GM12878 (cell line): Measurements from ENCODE around the gene ARHGEF7. TPM values are rescaled to one million over a fixed set of nuclear protein-coding genes. Genes with fewer than 3 reads are reported as not detected.

Experiments used
- ATAC-seq: fragments of 200-7000 bp; cut with Tn5 transposase; 3 replicates; pipeline ENCODE4 v1.9.1; 2020; ENCODE audit warnings: mild to moderate bottlenecking, moderate library complexity
- BruUV-seq: library from RNA; stranded (reverse); fragments of 400-500 nt; replicated peaks from 2 replicates; lab custom pipeline; 2021; lab: Mats Ljungman, UMichigan
- CTCF ChIA-PET: fragments of 300-600 bp; sonication (Branson Sonifier 250); formaldehyde crosslinking; extraction: SDS; loops from one replicate; lab custom pipeline; 2021; ENCODE audit warnings: inconsistent platforms; lab: Yijun Ruan, JAX
- POLR2A ChIA-PET: fragments of 350-600 bp; formaldehyde crosslinking; extraction: SDS; loops from one replicate; lab custom pipeline; 2021; ENCODE audit warnings: inconsistent platforms; lab: Charles Lee
- RAD21 ChIA-PET: fragments of 300-600 bp; sonication (Branson Sonifier 250); formaldehyde crosslinking; loops from one replicate; lab custom pipeline; 2023; ENCODE audit warnings: antibody characterized with exemption; ENCODE audit not compliant: unreplicated experiment; lab: Charles Lee
- SMC1A ChIA-PET: fragments of 300-600 bp; sonication (Branson Sonifier 250); formaldehyde crosslinking; loops from one replicate; lab custom pipeline; 2023; ENCODE audit not compliant: unreplicated experiment, uncharacterized antibody; lab: Charles Lee
- DNase-seq: peaks from one replicate; pipeline ENCODE4 v3.0.0-alpha.2; 2011; ENCODE audit warnings: low read depth, low spot score
- FAIRE-seq: peaks from 3 replicates; lab custom pipeline; 2011; peaks lifted over from hg19 to GRCh38; lab: Jason Lieb, UNC
- H2AFZ ChIP-seq: 2 replicates; pipeline ENCODE4 v1.6.0; 2011; ENCODE audit warnings: low read depth, low read length, control low read depth; ENCODE audit not compliant: control insufficient read depth
- H3K27ac ChIP-seq: 2 replicates; pipeline ENCODE4 v1.5.1; 2011; ENCODE audit warnings: control low read depth; ENCODE audit not compliant: control insufficient read depth, insufficient read depth
- H3K27me3 ChIP-seq, 2 experiments: replicated peaks in 1 of 2; 2 replicates each; pipeline versions ENCODE4 v1.6.0 to v1.6.1; 2011; ENCODE audit warnings: low read length in 1 of 2; ENCODE audit not compliant: control insufficient read depth in 2 of 2, insufficient read depth in 2 of 2
- H3K36me3 ChIP-seq, 2 experiments: 2 replicates each; pipeline ENCODE4 v1.5.1; 2011; ENCODE audit warnings: low read length in 1 of 2; ENCODE audit not compliant: control insufficient read depth in 2 of 2, insufficient read depth in 2 of 2
- H3K4me1 ChIP-seq: 2 replicates; pipeline ENCODE4 v1.6.1; 2011; ENCODE audit warnings: mild to moderate bottlenecking, low read length, moderate library complexity, mixed read lengths; ENCODE audit not compliant: control insufficient read depth, insufficient read depth
- H3K4me2 ChIP-seq: 2 replicates; pipeline ENCODE4 v1.6.0; 2011; ENCODE audit warnings: control low read depth; ENCODE audit not compliant: control insufficient read depth, insufficient read depth
- H3K4me3 ChIP-seq: fragments of 200-600 bp; sonication (generic); 2 replicates; pipeline ENCODE4 v1.5.1; 2016
- H3K79me2 ChIP-seq: 2 replicates; pipeline ENCODE4 v1.6.0; 2011; ENCODE audit warnings: low read length; ENCODE audit not compliant: control insufficient read depth, insufficient read depth
- H3K9ac ChIP-seq: 2 replicates; pipeline ENCODE4 v1.8.0; 2011; ENCODE audit warnings: low read length, control low read depth, mixed read lengths; ENCODE audit not compliant: control insufficient read depth, insufficient read depth
- H3K9me3 ChIP-seq: replicated peaks from 3 replicates; pipeline ENCODE4 v1.5.1; 2011; ENCODE audit warnings: mild to moderate bottlenecking, low read length; ENCODE audit not compliant: control insufficient read depth, insufficient read depth
- H4K20me1 ChIP-seq: 2 replicates; pipeline ENCODE4 v1.6.0; 2011; ENCODE audit not compliant: control insufficient read depth, insufficient read depth
- CBX5 ChIP-seq: sonication (generic); IDR thresholded peaks from 2 replicates; pipeline ENCODE4 v1.6.1; 2016; ENCODE audit warnings: low read depth, moderate library complexity, mild to moderate bottlenecking, inconsistent platforms
- CREB1 ChIP-seq: IDR thresholded peaks from 2 replicates; pipeline ENCODE4 v1.6.1; 2012; ENCODE audit warnings: low read depth, mild to moderate bottlenecking, inconsistent platforms
- CREM ChIP-seq: IDR thresholded peaks from 2 replicates; pipeline ENCODE4 v1.6.1; 2014; ENCODE audit warnings: antibody characterized with exemption, low read depth
- HCFC1 ChIP-seq: fragments of 150-350 bp; IDR thresholded peaks from 2 replicates; pipeline ENCODE4 v1.6.1; 2014; ENCODE audit warnings: low read length
- POLR2A ChIP-seq: IDR thresholded peaks from 2 replicates; pipeline ENCODE4 v1.6.1; 2011; ENCODE audit warnings: low read depth, mild to moderate bottlenecking, low read length
- POLR2AphosphoS2 ChIP-seq: IDR thresholded peaks from 2 replicates; pipeline ENCODE4 v1.6.1; 2011; ENCODE audit warnings: low read depth, mild to moderate bottlenecking, low read length, improper control_type of control experiment, moderate library complexity
- RAD21 ChIP-seq: IDR thresholded peaks from 2 replicates; pipeline ENCODE4 v1.6.1; 2011; ENCODE audit warnings: mild to moderate bottlenecking, low read depth, low read length, moderate library complexity; ENCODE audit not compliant: insufficient read depth
- SIN3A ChIP-seq: IDR thresholded peaks from 2 replicates; pipeline ENCODE4 v1.6.1; 2012; ENCODE audit warnings: low read depth, low read length, improper control_type of control experiment
- WGBS: methylation state at CpG from one replicate; pipeline ENCODE4 v1.1.6; 2016; ENCODE audit warnings: low lambda C conversion rate; ENCODE audit not compliant: insufficient replicate concordance, insufficient coverage; ENCODE audit errors: missing lambda C conversion rate; 5-methylcytosine and 5-hydroxymethylcytosine counted together
- in situ Hi-C: fragments of 300-500 bp; cut with MboI; formaldehyde crosslinking; loops from 9 replicates; pipeline ENCODE4 v1.14.3; 2018; ENCODE audit warnings: mixed read lengths
- intact Hi-C: fragments of 100-400 bp; cut with micrococcal nuclease; formaldehyde crosslinking; loops from one replicate; pipeline ENCODE4 v1.14.2; 2022; ENCODE audit not compliant: unreplicated experiment
- polyA plus RNA-seq, 11 experiments: library from polyadenylated mRNA; depleted of rRNA in 4 of 11; unstranded in 6 of 11; stranded (reverse) in 5 of 11; fragments of >200 nt; fragmentation: Nextera tagmentation in 4 of 11; fragmentation: Illumina TruSeq in 1 of 11; extraction: Ambion mirVana in 4 of 11; extraction: Trizol in 1 of 11; gene quantifications; 1 replicate in 1 of 11; 2 replicates in 10 of 11; pipeline versions ENCODE4 v1.2.1 to v1.2.3, GENCODE V29; 2011 to 2016; ENCODE audit warnings: inconsistent platforms in 2 of 11, missing spikeins in 2 of 11, low read depth in 1 of 11
- total RNA-seq, 4 experiments: library from RNA; depleted of rRNA in 3 of 4; stranded (reverse); fragments of >200 nt in 3 of 4; fragmentation: Illumina TruSeq in 1 of 4; extraction: Trizol in 1 of 4; gene quantifications; 2 replicates each; pipeline versions ENCODE4 v1.2.1 to v1.2.3, GENCODE V29; 2013 to 2021

Gene ARHGEF7
- total and polyA plus RNA-seq, 10 of the 15 experiments (the other 5 are each of a cell fraction or from before 2014, with no cell fraction given), result 4.7 to 65.5 (median 36.6) TPM

DNA sequence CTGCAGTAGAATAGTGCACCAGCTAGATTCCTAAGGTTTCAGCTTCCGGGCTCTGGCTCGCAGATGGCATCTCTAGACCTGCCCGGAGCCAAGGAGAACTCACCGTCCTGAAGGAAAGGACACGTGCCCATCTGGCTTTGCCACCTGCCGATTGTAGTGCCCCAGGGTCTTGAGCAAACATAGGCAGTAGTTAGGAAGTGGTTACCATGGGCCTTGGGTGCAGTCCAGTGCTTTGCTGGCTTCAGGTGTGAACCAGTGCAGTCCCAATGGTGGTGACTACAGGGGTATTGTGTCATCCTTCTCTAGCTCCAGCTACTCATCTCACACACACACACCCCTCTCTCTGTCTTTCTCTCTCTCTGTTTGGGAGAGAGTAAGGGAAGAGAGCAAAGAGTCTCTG lies 143.9 kb downstream of the ARHGEF7 start:
- FAIRE-seq (no peak), ATAC-seq (no peak), DNase-seq (no peak)
- no peaks in the 10 kb centered on the region for H3K27me3 ChIP-seq
- peaks cover 18 to 32% of the 10 kb centered on the region in 2 experiments for H3K36me3 ChIP-seq
- ChIA-PET RAD21 (no interaction called here), POLR2A (no interaction called here), CTCF (no interaction called here), SMC1A (interaction anchor here (1.4 kb wide), 1 partner anchor 9 kb away, joined by 3 read pairs; no protein-coding TSS in a partner anchor)
- H3K4me2 ChIP-seq, result no peak overlapping the region
- H3K4me3 ChIP-seq, result no peak overlapping the region
- in situ Hi-C loops, result no loop called here
- H3K4me1 ChIP-seq, result no peaks in the 10 kb centered on the region
- WGBS, result 99% methylated on average over 6 of the region's 6 CpGs
- H3K27ac ChIP-seq, result no peak overlapping the region
- H3K9ac ChIP-seq, result no peak overlapping the region
- BruUV-seq, result no TSS peak
- no peak overlapping the region for H2AFZ ChIP-seq
- no peak for TF ChIP-seq POLR2A
- no peak for TF ChIP-seq HCFC1
- no peak for TF ChIP-seq CREM
- TF ChIP-seq CBX5, result no peak
- no peak for TF ChIP-seq POLR2AphosphoS2
- TF ChIP-seq RAD21, result no peak
- TF ChIP-seq SIN3A, result no peak
- intact Hi-C loops, result no loop called here
- peaks cover 2% of the 10 kb centered on the region; the same call in 1 of the 2 replicates for H4K20me1 ChIP-seq
- no peaks in the 10 kb centered on the region; the same call in 2 of the 3 replicates for H3K9me3 ChIP-seq
- H3K79me2 ChIP-seq, result no peaks in the 10 kb centered on the region; the same call in 1 of the 2 replicates

DNA sequence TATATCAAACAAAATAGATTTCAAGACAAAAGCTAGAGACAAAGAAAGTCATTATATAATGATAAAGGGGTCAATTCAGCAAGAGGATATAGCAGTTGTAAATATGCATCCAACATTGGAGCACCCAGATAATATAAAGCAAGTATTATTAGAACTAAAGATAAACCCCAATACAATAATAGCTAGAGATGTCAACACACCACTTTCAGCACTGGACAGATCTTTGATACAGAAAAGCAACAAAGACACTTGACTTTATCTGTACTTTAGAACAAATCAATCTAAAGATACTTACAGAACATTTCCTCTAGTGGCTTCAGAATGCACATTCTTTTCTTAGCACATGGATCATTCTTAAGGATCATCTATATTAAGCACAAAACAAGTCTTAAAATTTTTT lies 146.2 kb downstream of the ARHGEF7 start:
- Histone ChIP-seq H3K36me3 (peaks cover 21% of the 10 kb centered on the region in 2 experiments), H3K4me2 (no peak overlapping the region), H3K9ac (no peak overlapping the region), H2AFZ (no peak overlapping the region), H3K9me3 (no peaks in the 10 kb centered on the region; the same call in 2 of the 3 replicates), H3K4me3 (no peak overlapping the region), H3K27ac (no peak overlapping the region), H3K4me1 (no peaks in the 10 kb centered on the region), H3K27me3 (no peaks in the 10 kb centered on the region), H4K20me1 (peaks cover 6% of the 10 kb centered on the region; the same call in 1 of the 2 replicates), H3K79me2 (no peaks in the 10 kb centered on the region; the same call in 1 of the 2 replicates)
- in situ Hi-C loops (no loop called here), intact Hi-C loops (no loop called here)
- SMC1A ChIA-PET, result no interaction called here
- FAIRE-seq, result no peak
- POLR2A ChIA-PET, result no interaction called here
- RAD21 ChIA-PET, result no interaction called here
- DNase-seq, result no peak
- no peak for TF ChIP-seq CREB1
- ATAC-seq, result no peak
- BruUV-seq, result no TSS peak
- CTCF ChIA-PET, result no interaction called here
